Lower leg skin (tissue), 4 donors: ENCODE data around the gene ITGA11. TPM values are rescaled to one million over a fixed set of nuclear protein-coding genes. Genes with fewer than 3 reads are reported as not detected.

Experiments used
- DNase-seq, 2 donors: peaks; one replicate each; pipeline ENCODE4 v3.0.0-alpha.2; 2019; ENCODE audit warnings: low spot score in 2 of 2
- H3K4me3 ChIP-seq: fragments of 200-600 bp; sonication (generic); 2 replicates; pipeline ENCODE4 v1.5.1; 2017; ENCODE audit warnings: mild to moderate bottlenecking, low read depth; ENCODE audit not compliant: poor library complexity, severe bottlenecking
- CTCF ChIP-seq, 3 donors: fragments of 450-650 bp; IDR thresholded peaks; one replicate each; pipeline ENCODE4 v1.5.1; 2016; ENCODE audit warnings: antibody characterized with exemption in 3 of 3, mild to moderate bottlenecking in 3 of 3, moderate library complexity in 2 of 3
- POLR2A ChIP-seq, 2 donors: fragments of 450-650 bp; IDR thresholded peaks; one replicate each; pipeline ENCODE4 v1.6.1; 2016 to 2017; ENCODE audit warnings: antibody characterized with exemption in 2 of 2, mild to moderate bottlenecking in 1 of 2, moderate library complexity in 1 of 2
- WGBS, 2 donors: methylation state at CpG; one replicate each; pipeline ENCODE4 v1.1.5; 2018; 5-methylcytosine and 5-hydroxymethylcytosine counted together
- intact Hi-C: fragments of 100-400 bp; cut with DNase I; formaldehyde crosslinking; loops from one replicate; pipeline ENCODE4 v1.15.0; 2023; ENCODE audit warnings: low total_unique reads
- total RNA-seq, 4 donors: library from RNA; depleted of rRNA; stranded (reverse); fragments of >200 nt; gene quantifications; one replicate each; pipeline ENCODE4 v1.1.0, GENCODE V29; 2016

Gene ITGA11
- total RNA-seq, 4 donors from 2014 or later = 0.51 to 3.5 (median 2.0) TPM

GRCh38 chr15:68378595-68378994 is 53.4 kb downstream of the ITGA11 start:
- WGBS, 2 donors = 92 to 94% methylated on average over 3 of the region's 3 CpGs
- H3K4me3 ChIP-seq = no peak overlapping the region
- TF ChIP-seq POLR2A (IDR thresholded peaks at IDR 0.05) (no peak), CTCF (IDR thresholded peaks at IDR 0.05) (no peak)
- intact Hi-C loops = loop anchor here (5.0 kb wide), 1 partner anchor 76 kb away; no protein-coding TSS in a partner anchor
- DNase-seq = no peak

DNA sequence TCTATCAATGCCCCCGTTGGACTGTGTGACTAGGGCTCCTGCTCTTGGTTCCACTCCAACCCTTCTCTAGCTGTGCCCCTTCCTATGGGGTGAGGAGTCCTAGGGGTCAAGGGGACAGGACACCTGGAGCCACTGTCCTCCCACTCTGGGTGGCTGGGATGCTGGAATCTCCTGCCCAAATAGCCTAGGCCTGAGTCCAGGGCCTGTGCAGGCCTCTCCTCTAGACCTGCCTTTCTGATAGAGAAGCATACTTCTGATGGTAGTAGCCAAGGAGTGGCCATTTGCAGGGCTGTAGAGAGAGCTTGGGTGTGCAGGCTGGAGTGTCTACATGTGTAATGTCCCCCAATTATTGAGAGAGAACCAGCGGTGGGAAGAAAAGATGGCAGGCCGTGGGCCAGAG is 54.2 kb downstream of the ITGA11 start:
- DNase-seq = peak; percentile 2 to 28
- H3K4me3 ChIP-seq = no peak overlapping the region
- intact Hi-C loops = loop anchor here (5.0 kb wide), 1 partner anchor 75 kb away; no protein-coding TSS in a partner anchor
- TF ChIP-seq CTCF (IDR thresholded peaks at IDR 0.05) (no peak), POLR2A (IDR thresholded peaks at IDR 0.05) (no peak)
- 88 to 95% methylated on average over 3 of the region's 3 CpGs for WGBS, 2 donors

GRCh38 chr15:68376447-68377060 is 55.4 kb downstream of the ITGA11 start:
- H3K4me3 ChIP-seq = no peak overlapping the region
- peak; percentile 1 to 65 for DNase-seq
- intact Hi-C loops = loop anchor here (5.0 kb wide), 1 partner anchor 74 kb away; no protein-coding TSS in a partner anchor
- TF ChIP-seq POLR2A (IDR thresholded peaks at IDR 0.05) = no peak

DNA sequence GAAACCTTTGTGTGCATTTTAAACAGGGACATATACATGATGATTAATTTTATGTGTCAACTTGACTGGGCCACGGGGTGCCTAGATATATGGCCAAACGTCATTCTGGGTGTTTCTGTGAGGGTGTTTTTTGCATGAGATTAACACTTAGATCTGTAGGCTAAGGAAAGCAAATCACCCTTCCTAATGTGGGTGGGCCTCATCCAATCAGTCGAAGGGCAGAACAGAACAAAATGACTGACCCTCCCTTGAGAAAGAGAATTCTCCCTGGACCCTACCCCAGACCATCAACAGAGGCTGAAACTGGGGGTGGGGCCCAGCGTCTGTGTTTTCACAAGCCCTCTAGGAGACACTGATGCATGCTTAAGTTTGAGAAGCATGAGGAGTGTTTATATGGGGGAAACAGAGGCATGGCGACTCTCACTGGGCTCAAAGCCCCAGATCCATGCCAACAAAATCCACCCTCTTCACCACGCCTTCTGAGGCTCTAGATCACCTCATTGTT is 56.2 kb downstream of the ITGA11 start:
- no peak overlapping the region for H3K4me3 ChIP-seq
- no peak for TF ChIP-seq CTCF (IDR thresholded peaks at IDR 0.05)
- no peak for TF ChIP-seq POLR2A (IDR thresholded peaks at IDR 0.05)
- 91 to 94% methylated on average over 6 of the region's 6 CpGs for WGBS, 2 donors
- peak; percentile 3 to 50 for DNase-seq
- intact Hi-C loops = loop anchor here (5.0 kb wide), 1 partner anchor 73 kb away; no protein-coding TSS in a partner anchor

- 80 to 82% methylated on average over 5 of the region's 5 CpGs for WGBS, 2 donors
- H3K4me3 ChIP-seq = no peak overlapping the region
- no peak for TF ChIP-seq CTCF (IDR thresholded peaks at IDR 0.05)
- TF ChIP-seq POLR2A (IDR thresholded peaks at IDR 0.05) = no peak
- peak in 1 of 2 donors; percentile 69 for DNase-seq
- intact Hi-C loops = loop anchor here (5.0 kb wide), 1 partner anchor 73 kb away; no protein-coding TSS in a partner anchor
Measured at GRCh38 chr15:68375191-68375631, 56.8 kb downstream of the ITGA11 start.

- WGBS, 2 donors = 42 to 50% methylated on average over 2 of the region's 2 CpGs
- TF ChIP-seq POLR2A (IDR thresholded peaks at IDR 0.05) (no peak), CTCF (IDR thresholded peaks at IDR 0.05) (no peak)
- intact Hi-C loops = no loop called here
- no peak overlapping the region for H3K4me3 ChIP-seq
- peak in 1 of 2 donors; percentile 61 for DNase-seq
Measured at GRCh38 chr15:68374168-68374745, 57.7 kb downstream of the ITGA11 start.
